T follicular helper cell (primary cell): Measurements from ENCODE around the gene AIP.
A peak's percentile ranks its signal among the peaks of the same experiment; 100 is the strongest.
"Not testable (repeated sequence)": the region's sequence is repeated elsewhere in the genome, so short reads cannot be mapped to it uniquely, and the experiment has no call there.

Experiments
- DNase-seq: peaks from one replicate; pipeline ENCODE4 v3.0.0-alpha.2; 2020; ENCODE audit warnings: low read depth

AIP gene

GRCh38 chr11:67507242-67507863 is 24.5 kb downstream of the AIP start:
- DNase-seq = no peak

GRCh38 chr11:67507864-67508485 is 25.1 kb downstream of the AIP start, which contains the start of gene CDK2AP2:
Gene CDK2AP2, minus strand, starts transcription at chr11:67508162. Its CDS starts 80 bp downstream, at chr11:67508082.
- DNase-seq = peak; percentile 95

- peak; percentile 99 for DNase-seq
These were observed 25.8 kb downstream of the AIP start for GRCh38 chr11:67508486-67509121.

GRCh38 chr11:67510023-67510345 is 27.2 kb downstream of the AIP start:
- no peak for DNase-seq

- DNase-seq = not testable (repeated sequence)
These were observed 28.7 kb downstream of the AIP start for GRCh38 chr11:67511558-67511957.

GRCh38 chr11:67514116-67514515 is 31.3 kb downstream of the AIP start:
- no peak for DNase-seq

- DNase-seq = no peak
These were observed 34.0 kb downstream of the AIP start for GRCh38 chr11:67516806-67517205.

- no peak for DNase-seq
These were observed 35.1 kb downstream of the AIP start for GRCh38 chr11:67517784-67518552.

GRCh38 chr11:67519726-67520125 is 36.9 kb downstream of the AIP start:
- DNase-seq = no peak

- DNase-seq = no peak
These were observed 38.3 kb downstream of the AIP start for GRCh38 chr11:67520856-67521824.

GRCh38 chr11:67521924-67522323 is 39.1 kb downstream of the AIP start:
- no peak for DNase-seq

- no peak for DNase-seq
These were observed 39.5 kb downstream of the AIP start for GRCh38 chr11:67522338-67522737.

- no peak for DNase-seq
These were observed 40.2 kb downstream of the AIP start, which contains the start of gene CABP2 for GRCh38 chr11:67522844-67523555. Gene CABP2, minus strand, starts transcription at chr11:67523446. Its CDS starts 120 bp downstream, at chr11:67523326.

- DNase-seq = no peak
These were observed 41.0 kb downstream of the AIP start for GRCh38 chr11:67523556-67524479.

- no peak for DNase-seq
These were observed 41.6 kb downstream of the AIP start for GRCh38 chr11:67524480-67524808.

- DNase-seq = no peak
These were observed 42.6 kb downstream of the AIP start for GRCh38 chr11:67525275-67525976.

- DNase-seq = no peak
These were observed 45.5 kb downstream of the AIP start for GRCh38 chr11:67528376-67528775.

GRCh38 chr11:67530282-67530592 is 47.4 kb downstream of the AIP start:
- DNase-seq = no peak

- DNase-seq = no peak
These were observed 50.1 kb downstream of the AIP start for GRCh38 chr11:67532889-67533288.
